T-helper 9 cell (primary cell): ENCODE measurements around the gene RAP1GAP2.
"Not testable (repeated sequence)": the region's sequence is repeated elsewhere in the genome, so short reads cannot be mapped to it uniquely, and the experiment has no call there.

Source experiments
- DNase-seq: peaks from one replicate; pipeline ENCODE4 v3.0.0-alpha.2; 2020

Gene RAP1GAP2

DNA sequence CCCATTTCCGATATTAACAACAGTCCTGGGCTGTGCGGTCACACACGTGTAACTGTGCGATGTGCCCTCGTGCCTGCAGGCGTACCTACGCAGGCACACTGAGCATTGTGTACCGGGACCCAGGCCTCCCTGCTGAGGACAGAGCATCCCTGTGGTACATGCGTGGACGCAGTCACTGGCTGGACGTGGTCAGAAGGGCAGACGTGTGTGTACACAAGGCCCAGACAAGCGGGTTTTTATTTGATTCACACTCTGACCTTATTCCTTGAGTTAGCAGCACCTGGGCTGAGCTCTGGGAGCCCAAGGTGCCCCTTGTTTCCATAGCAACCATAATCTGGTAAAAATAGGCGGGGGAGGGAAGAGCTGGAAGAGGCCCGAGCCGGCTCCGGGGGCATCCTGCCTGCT lies 19.5 kb downstream of the RAP1GAP2 start:
- no peak for DNase-seq

- no peak for DNase-seq
Observed at GRCh38 chr17:2816688-2817087, 20.4 kb downstream of the RAP1GAP2 start.

DNA sequence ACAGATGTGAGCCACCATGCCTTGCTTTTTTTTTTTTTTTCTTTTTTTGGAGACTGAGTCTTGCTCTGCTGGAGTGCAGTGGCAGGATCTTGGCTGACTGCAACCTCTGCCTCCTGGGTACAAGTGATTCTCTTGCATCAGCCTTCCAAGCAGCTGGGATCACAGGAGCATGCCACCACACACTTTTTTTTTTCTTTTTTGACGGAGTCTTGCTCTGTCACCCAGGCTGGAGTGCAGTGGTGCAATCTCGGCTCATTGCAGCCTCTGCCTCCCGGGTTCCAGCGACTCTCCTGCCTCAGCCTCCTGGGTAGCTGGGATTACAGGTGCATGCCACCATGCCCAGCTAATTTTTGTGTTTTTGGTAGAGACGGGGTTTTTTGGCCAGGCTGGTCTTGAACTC lies 23.1 kb downstream of the RAP1GAP2 start:
- DNase-seq, result not testable (repeated sequence)

- no peak for DNase-seq
Observed at GRCh38 chr17:2819921-2820501, 23.8 kb downstream of the RAP1GAP2 start.

DNA sequence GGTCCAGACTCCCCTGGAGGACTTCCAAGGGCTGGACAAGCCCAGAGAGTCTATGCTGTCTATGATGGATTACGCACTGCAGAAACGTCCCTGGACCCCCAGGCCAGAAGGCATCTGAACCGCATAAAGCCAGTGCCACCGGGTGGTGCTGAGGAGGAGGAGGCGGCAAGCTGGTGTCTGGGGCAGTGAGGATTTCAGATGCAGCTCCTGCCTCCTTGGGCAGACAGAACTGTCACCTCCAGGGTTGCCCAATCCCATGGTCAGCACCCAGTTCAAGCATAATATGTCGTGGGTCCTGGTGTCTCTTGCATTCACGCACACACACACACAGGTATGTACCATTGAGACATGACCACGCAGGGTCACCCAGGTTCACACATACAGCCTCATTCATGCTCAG lies 25.6 kb downstream of the RAP1GAP2 start:
- DNase-seq, result no peak

GRCh38 chr17:2822358-2822757 lies 26.1 kb downstream of the RAP1GAP2 start:
- DNase-seq, result no peak

DNA sequence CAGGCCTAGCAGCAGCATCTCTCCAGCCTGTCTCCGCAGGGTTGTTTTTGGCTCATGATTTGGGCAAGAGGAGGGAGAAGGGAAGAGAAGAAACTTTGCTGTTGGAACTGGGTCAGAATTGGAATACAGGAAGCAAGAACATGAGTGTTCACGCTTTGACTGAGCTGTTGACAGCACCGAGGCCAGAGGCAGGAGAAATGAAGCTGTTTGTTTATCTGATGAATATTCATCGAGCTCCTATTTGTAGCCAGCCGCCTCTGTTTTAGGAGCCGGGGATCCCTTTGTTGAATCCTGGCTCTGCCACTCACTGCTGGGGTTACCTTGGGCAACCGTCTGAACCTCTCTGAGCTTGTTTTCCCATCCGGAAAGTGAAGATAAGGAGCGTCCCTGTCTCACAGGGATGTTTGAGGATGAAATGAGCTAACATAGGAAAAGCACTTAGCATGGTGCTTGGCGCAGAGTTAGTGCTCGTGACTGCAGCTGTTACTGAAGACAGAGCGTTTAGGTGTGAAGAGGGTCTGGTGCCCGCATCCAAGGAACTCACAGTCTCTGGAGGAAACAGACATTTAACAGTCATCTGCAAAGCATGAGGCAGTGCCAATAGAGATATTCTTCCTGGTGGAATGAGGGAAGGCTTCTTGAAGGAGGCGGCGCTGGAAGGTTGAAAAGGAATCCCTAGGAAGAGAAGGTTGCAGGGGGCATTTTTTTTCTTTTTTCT lies 29.2 kb downstream of the RAP1GAP2 start:
- DNase-seq, result no peak

DNA sequence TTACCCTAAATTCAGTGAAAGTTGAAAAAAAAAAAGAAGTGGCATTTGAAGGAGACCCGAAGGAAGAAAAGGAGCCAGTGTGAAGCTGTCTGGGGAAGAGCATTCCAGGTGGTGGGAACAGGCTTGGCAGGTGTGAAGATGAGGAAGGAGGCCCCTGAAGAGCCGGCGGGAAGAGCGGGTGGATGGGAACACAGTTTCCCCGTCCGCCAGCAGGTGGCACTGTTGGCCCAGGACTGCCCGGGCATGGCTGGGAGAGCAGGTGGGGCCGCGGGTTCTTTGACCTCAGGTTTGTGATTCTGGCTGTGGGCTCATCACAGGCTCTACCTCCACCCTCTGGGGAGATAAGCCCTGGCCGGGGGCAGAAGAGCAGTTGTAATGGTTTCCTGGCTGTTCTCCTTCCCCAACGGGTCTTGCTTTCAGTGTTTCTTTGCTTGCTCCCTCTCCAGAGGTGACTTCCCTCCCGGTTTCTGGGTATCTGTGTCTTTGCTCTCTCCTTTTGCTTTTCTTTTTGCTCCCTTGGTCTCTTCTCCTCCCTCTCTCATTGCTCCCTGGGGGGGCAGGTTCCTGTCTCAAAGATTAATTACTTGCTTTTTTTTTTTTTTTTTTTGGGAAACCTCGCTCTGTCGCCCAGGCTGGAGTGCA lies 32.3 kb downstream of the RAP1GAP2 start:
- peak; percentile 80 for DNase-seq

DNA sequence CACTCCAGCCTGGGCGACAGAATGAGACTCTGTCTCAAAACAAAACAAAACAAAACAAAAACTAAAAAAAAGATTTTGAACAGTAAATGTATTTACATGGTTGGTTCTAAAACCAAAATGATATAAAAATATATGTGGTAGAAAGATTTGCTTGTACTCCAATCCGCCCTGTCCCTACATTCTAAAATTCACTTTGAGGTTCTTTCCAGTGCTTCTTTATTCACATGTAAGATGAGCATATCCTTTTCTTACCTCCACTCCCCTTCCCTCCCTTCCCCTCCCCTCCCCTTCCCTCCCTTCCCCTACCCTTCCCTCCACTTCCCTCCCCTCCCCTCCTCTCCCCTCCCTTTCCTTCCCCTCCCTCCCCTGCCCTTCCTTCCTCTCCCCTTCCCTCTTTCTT lies 34.4 kb downstream of the RAP1GAP2 start:
- DNase-seq, result no peak

GRCh38 chr17:2835780-2836179 lies 39.5 kb downstream of the RAP1GAP2 start:
- no peak for DNase-seq

DNA sequence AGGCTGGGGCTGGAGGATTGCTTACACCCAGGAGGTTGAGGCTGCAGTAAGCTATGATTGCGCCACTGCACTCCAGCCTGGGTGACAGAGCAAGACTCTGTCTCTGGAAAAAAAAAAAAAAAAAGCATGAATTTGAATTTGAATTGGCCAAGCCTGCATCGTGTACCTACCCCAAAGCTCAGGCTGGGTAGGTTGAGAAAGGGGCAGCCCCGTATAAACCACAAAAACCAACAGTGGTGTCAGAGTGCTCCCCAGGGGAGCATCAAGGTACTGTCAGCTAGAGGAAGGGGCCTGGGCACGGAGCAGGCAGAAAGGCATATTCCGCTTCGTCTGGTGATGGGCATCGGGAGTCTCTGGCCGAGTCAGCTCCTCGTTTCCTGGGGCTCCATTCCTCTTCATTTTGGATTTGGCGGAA lies 40.9 kb downstream of the RAP1GAP2 start:
- no peak for DNase-seq

GRCh38 chr17:2841606-2842005 lies 45.4 kb downstream of the RAP1GAP2 start:
- DNase-seq, result no peak

DNA sequence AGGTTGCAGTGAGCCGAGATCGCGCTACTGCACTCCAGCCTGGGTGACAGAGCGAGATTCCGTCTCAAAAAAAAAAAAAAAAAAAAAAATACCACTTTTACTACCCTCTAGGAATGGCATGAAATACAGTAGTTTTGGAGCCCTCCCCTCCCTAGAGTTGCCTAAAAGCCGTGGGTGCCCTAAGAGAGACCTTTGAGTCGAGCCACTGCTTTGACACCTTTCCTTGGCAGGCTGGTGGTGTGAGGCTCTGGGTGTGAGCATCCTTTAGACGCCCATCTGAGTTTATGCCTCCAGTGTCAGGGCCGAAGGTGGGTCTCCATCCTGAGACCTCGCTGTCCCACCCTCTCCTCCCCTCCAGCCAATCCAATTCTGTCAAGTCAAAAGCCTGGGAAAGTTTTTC lies 46.2 kb downstream of the RAP1GAP2 start:
- DNase-seq, result no peak

DNA sequence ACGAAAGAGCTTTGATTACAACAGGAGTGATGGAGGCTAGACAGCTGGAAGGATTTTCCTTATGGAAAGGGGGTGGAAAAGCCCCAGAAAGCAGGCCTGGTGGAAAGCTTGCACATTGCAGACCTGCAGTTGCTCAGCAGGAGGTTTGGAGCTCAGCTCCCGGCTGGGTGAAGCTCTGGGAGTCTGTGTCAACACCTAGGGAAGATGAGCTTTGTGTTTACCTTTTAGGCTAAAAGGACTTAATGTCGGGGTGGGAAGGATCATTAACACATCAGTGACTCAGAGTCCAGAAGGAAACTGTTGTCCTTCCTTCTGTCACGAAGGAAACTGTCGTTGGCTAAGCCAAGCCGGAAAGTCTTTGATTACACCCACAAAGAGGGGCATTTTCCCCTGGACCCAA lies 48.2 kb downstream of the RAP1GAP2 start:
- no peak for DNase-seq

GRCh38 chr17:2847381-2848333 lies 51.4 kb downstream of the RAP1GAP2 start:
- no peak for DNase-seq

GRCh38 chr17:2849327-2849670 lies 53.1 kb downstream of the RAP1GAP2 start:
- no peak for DNase-seq

DNA sequence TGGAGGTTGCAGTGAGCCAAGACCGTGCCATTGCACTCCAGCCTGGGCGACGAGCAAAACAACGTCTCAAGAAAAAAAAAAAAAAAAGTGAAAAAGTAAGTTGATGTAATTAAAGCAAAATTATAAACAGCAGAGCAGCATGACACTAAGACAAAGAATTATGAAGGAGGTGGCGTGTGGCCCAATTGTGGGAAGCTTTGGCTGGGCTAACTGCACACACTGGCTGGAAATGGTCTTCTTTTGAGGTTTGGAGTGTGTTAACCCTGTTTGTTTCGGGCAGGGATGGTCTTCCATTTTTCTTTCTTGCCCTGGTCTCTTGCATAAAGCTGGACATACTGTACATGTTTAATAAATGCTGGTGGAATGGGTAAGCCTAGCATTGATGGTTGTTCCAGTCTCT lies 54.8 kb downstream of the RAP1GAP2 start:
- no peak for DNase-seq

DNA sequence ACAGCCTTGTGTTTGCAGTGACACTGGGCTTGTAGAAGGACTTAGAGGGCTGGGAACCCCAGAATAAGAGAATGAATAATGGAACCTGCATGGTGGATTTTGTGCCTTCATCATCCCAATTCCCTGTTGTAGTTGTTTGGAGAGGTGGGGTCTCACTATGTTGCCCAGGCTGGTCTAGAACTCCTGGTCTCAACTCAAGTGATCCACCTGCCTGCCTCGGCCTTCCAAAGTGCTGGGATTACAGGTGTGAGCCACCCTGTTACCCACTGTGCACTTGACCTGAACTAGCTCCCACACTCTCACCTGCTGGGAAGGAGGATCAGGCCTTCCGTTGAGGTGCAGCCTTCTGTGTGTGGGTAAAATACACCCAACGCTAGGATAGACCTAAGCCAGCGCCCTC lies 55.4 kb downstream of the RAP1GAP2 start:
- no peak for DNase-seq

- DNase-seq, result no peak
Observed at GRCh38 chr17:2852221-2852620, 56.0 kb downstream of the RAP1GAP2 start.

DNA sequence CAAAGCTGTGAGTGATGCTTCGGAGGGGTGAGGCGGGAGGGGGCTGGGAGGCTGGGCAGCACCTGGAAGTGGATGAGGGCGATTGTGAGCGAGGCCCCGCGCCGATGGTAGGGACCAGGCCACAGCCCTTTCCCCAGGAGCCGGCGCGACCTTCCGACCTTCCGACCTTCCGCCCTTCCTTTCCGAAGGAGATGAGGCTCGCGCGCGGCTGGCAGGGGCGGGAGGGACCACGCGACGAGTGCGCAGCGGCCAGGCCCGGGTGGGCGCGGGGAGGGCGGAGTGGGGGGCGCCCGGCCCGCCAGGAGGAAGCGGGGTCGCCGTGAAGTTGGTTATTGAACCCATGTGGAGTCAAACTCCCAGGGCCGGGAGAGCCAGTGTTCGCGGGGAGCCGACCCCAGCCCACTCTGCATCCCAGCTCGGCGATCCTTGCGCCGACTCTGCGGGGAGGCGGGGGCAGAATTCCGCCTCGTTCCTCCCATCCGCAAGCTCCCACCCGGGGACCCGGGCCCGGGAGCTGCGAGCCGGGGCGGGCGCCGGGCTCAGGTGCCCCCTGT lies 56.6 kb downstream of the RAP1GAP2 start:
- DNase-seq, result no peak

GRCh38 chr17:2853283-2854142 lies 57.3 kb downstream of the RAP1GAP2 start:
- peak; percentile 31 for DNase-seq
